BJ (cell line): ENCODE results near the gene TPX2. TPM values are rescaled to one million over a fixed set of nuclear protein-coding genes. Genes with fewer than 3 reads are reported as not detected.

Experiments
- CTCF ChIA-PET: fragments of 350-600 bp; formaldehyde crosslinking; extraction: SDS; loops from one replicate; lab custom pipeline; 2021; ENCODE audit warnings: antibody characterized with exemption, inconsistent platforms; lab: Yijun Ruan, JAX
- POLR2A ChIA-PET: fragments of 300-600 bp; sonication (Branson Sonifier 250); formaldehyde crosslinking; extraction: SDS; loops from one replicate; lab custom pipeline; 2021; ENCODE audit warnings: antibody characterized with exemption; lab: Charles Lee
- DNase-seq: peaks from one replicate; pipeline ENCODE4 v3.0.0-alpha.2; 2011; ENCODE audit warnings: low read depth
- H3K27me3 ChIP-seq: 2 replicates; pipeline ENCODE4 v1.6.0; 2011; ENCODE audit warnings: low read length; ENCODE audit not compliant: control insufficient read depth, insufficient read depth
- H3K36me3 ChIP-seq: 2 replicates; pipeline ENCODE4 v1.5.1; 2011; ENCODE audit warnings: low read length; ENCODE audit not compliant: control insufficient read depth, insufficient read depth
- H3K4me3 ChIP-seq: 2 replicates; pipeline ENCODE4 v1.5.1; 2011; ENCODE audit warnings: low read depth, mild to moderate bottlenecking, control low read depth, low read length
- polyA plus RNA-seq: library from polyadenylated mRNA; depleted of rRNA; stranded (reverse); fragments of >200 nt; gene quantifications from 2 replicates; pipeline ENCODE4 v1.2.3, GENCODE V29; 2011
- TF ChIP-seq, protein P1 (sequence below): IDR thresholded peaks from 2 replicates; pipeline ENCODE4 v1.5.1; 2011; ENCODE audit warnings: low read depth, mild to moderate bottlenecking, control low read depth, inconsistent platforms, low read length, moderate library complexity; ENCODE audit not compliant: insufficient read depth

The TPX2 gene
- polyA plus RNA-seq, 1 experiment, result 29.9 TPM

- no peak for DNase-seq
- 0 out of 2 replicates have a peak, but pooled peaks cover 2% of the 10 kb centered on the region for H3K27me3 ChIP-seq
- TF ChIP-seq, protein P1, sequence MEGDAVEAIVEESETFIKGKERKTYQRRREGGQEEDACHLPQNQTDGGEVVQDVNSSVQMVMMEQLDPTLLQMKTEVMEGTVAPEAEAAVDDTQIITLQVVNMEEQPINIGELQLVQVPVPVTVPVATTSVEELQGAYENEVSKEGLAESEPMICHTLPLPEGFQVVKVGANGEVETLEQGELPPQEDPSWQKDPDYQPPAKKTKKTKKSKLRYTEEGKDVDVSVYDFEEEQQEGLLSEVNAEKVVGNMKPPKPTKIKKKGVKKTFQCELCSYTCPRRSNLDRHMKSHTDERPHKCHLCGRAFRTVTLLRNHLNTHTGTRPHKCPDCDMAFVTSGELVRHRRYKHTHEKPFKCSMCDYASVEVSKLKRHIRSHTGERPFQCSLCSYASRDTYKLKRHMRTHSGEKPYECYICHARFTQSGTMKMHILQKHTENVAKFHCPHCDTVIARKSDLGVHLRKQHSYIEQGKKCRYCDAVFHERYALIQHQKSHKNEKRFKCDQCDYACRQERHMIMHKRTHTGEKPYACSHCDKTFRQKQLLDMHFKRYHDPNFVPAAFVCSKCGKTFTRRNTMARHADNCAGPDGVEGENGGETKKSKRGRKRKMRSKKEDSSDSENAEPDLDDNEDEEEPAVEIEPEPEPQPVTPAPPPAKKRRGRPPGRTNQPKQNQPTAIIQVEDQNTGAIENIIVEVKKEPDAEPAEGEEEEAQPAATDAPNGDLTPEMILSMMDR, result no peak
- ChIA-PET POLR2A (no interaction called here), CTCF (interaction anchor here (0.7 kb wide), 1 partner anchor 320 kb away, joined by 3 read pairs; no protein-coding TSS in a partner anchor)
- no peak overlapping the region for H3K4me3 ChIP-seq
- H3K36me3 ChIP-seq, result no peaks in the 10 kb centered on the region
Observed at GRCh38 chr20:31831211-31831610, 92.1 kb downstream of the TPX2 start.

DNA sequence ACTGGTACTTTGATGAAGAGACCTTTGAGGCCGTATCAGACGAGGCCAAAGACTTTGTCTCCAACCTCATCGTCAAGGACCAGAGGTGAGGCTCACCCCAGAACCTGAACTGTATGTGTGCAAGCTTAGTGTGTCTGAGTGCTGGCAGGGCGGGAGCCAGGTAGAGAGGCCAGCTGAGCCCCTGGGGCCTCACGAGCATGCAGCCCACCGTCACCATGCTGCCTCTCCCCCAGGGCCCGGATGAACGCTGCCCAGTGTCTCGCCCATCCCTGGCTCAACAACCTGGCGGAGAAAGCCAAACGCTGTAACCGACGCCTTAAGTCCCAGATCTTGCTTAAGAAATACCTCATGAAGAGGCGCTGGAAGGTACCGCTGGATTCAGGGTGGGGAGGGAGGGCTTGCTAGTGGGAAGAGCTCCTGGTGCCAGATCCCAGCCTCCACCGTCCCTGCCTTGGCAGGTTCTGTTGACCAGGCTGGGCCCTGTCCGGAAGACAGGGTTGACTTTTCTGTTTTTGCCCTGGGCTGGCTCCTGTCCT is 92.7 kb downstream of the TPX2 start:
- no peak for DNase-seq
- ChIA-PET CTCF (interaction anchor here (10.6 kb wide), 1 partner anchor 9 kb away, joined by 105 read pairs; the partner anchor contains the start of gene MYLK2), POLR2A (no interaction called here)
- no peaks in the 10 kb centered on the region for H3K36me3 ChIP-seq
- H3K4me3 ChIP-seq, result no peak overlapping the region
- H3K27me3 ChIP-seq, result 0 out of 2 replicates have a peak, but pooled peaks cover 2% of the 10 kb centered on the region
- TF ChIP-seq, protein P1, result no peak

DNA sequence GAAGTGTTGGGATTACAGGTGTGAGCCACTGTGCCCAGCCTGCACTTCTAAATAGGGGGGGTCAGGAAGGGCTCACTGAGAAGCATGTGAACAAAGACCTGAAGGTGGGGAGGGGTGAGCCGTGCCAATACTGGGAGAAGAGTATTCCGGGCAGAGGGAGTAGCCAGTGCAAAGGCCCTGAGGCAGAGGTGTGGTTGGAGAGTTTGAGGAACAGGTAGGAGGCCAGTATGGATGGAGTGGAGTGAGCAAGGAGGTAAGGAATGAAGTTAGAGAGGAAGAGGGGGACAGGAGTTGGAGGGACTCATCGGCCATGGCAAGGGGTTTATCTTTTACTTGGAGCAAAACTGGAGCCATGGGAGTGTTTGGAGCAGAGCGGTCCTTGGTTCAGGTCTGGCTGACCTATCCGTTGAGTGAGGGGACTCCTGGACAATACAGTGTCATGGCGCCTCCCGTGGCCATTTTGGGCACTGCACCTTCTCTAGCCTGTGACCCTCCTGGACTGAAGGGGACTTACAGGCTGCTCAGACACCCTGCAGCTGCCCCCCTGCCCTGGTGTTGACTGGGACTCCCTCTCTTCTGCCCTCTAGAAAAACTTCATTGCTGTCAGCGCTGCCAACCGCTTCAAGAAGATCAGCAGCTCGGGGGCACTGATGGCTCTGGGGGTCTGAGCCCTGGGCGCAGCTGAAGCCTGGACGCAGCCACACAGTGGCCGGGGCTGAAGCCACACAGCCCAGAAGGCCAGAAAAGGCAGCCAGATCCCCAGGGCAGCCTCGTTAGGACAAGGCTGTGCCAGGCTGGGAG is 94.2 kb downstream of the TPX2 start:
- H3K27me3 ChIP-seq, result 0 out of 2 replicates have a peak, but pooled peaks cover 2% of the 10 kb centered on the region
- H3K4me3 ChIP-seq, result no peak overlapping the region
- DNase-seq, result no peak
- TF ChIP-seq, protein P1, result peak; percentile 81
- POLR2A ChIA-PET, result no interaction called here
- CTCF ChIA-PET, result interaction anchor here (0.5 to 10.6 kb wide), 9 partner anchors 10 to 199 kb away, joined by 3 to 105 read pairs (median 4); partner anchors contain the start of gene MYLK2
- no peaks in the 10 kb centered on the region for H3K36me3 ChIP-seq

DNA sequence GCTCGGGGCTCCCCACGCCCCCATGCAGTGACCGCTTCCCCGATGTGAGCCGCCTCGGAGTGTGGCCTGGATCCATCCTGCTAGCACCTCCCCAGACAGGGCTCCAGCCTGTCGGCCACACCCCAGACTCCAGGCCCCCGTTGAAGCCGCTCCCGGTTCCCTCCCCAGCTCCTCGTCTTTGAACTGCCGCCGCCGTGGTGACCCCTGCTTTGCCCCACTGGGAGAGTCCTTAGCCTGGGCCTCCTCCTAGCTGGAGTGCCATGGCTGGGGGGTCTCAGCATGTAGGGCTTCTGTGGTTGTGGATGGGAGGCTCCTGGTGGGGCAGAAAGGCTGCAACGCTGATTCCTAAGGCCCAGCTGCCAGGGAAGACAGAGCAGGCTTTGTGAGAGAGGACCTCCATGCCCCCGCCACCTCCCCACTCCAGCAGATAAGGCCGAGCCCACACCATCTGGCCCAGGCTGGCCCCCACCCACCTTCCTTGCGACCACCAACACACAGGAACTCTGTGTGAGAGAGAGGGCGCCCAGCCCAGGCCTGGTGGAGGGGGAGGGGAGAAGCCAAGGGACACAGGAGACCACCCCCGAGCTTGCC is 94.9 kb downstream of the TPX2 start:
- no peaks in the 10 kb centered on the region for H3K36me3 ChIP-seq
- H3K4me3 ChIP-seq, result no peak overlapping the region
- TF ChIP-seq, protein P1, result no peak
- POLR2A ChIA-PET, result no interaction called here
- DNase-seq, result no peak
- 0 out of 2 replicates have a peak, but pooled peaks cover 2% of the 10 kb centered on the region for H3K27me3 ChIP-seq
- CTCF ChIA-PET, result interaction anchor here (0.5 to 10.6 kb wide), 9 partner anchors 9 to 199 kb away, joined by 3 to 105 read pairs (median 4); partner anchors contain the start of gene MYLK2

DNA sequence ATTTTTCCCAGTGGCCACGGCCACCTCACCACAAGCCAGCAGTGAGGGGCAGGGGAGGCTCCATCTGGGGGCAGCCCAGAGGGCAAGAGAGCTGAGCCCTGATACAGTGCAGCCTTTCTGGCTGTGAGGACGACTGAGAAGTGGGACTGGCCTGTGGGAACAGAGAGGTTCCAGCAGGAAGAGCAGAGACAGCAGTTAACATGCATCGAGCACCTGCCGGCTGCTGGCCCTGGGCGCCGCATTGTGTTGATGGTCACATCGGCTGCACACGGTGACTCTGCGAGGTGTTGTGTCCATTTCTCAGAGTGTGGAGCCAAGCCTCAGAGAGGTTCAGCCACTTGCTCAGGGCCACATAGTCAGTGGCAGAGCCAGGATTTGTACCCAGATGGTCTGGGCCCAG is 96.5 kb downstream of the TPX2 start:
- DNase-seq, result no peak
- H3K36me3 ChIP-seq, result no peaks in the 10 kb centered on the region
- CTCF ChIA-PET, result interaction anchor here (0.7 to 10.6 kb wide), 5 partner anchors 13 to 200 kb away, joined by 3 to 105 read pairs (median 4); partner anchors contain the start of gene MYLK2
- H3K27me3 ChIP-seq, result 0 out of 2 replicates have a peak, but pooled peaks cover 2% of the 10 kb centered on the region
- POLR2A ChIA-PET, result no interaction called here
- H3K4me3 ChIP-seq, result no peak overlapping the region
- TF ChIP-seq, protein P1, result no peak
